HG02798 (cell line): ENCODE data around the gene ATP6V0E1.
"Not testable (repeated sequence)": the region's sequence is repeated elsewhere in the genome, so short reads cannot be mapped to it uniquely, and the experiment has no call there.

Source experiments
- ATAC-seq: cut with Tn5 transposase; IDR thresholded peaks from one replicate; pipeline ENCODE4 v1.9.1; 2021; ENCODE audit warnings: mild to moderate bottlenecking; ENCODE audit not compliant: unreplicated experiment, poor library complexity

ATP6V0E1 gene

DNA sequence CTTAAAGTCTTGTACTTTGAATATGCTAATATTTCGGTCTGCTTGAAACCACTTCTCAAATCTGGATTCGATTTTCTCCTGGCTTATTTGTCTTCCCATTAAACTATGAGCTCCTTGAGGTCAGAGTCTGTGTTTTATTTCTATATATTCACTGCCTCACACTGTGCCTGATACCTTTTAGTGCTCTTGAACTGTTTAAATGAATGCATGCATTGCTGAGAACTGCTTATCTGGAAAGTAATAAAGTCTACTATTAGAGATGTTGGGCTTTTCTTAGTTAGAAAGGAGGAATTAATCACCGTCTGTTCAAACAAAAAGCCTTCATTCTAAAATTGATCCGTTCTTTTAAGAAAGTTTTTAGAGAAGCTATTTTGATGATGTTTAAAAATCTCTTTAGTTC is 78.6 kb downstream of the ATP6V0E1 start:
- no peak for ATAC-seq

DNA sequence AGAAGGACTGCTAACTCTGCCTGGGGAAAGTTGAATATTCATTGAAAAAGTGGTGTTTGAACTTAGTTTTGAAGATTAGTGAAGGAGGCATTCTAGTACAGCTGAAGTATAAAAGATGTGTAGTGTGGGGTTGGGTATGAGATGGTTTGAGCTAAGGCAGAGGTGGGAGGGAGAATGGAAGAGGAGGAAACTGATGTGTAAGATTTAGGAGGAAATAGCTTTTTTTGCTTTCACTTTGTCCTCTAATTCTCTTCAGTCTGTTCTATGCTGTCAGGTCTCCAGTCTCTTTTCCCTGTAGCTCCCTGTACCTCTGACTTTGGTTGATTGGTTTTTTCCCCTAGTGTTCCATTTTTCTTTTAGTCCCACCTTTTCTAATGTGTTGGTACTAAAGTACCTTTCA is 81.6 kb downstream of the ATP6V0E1 start:
- ATAC-seq, result no peak

DNA sequence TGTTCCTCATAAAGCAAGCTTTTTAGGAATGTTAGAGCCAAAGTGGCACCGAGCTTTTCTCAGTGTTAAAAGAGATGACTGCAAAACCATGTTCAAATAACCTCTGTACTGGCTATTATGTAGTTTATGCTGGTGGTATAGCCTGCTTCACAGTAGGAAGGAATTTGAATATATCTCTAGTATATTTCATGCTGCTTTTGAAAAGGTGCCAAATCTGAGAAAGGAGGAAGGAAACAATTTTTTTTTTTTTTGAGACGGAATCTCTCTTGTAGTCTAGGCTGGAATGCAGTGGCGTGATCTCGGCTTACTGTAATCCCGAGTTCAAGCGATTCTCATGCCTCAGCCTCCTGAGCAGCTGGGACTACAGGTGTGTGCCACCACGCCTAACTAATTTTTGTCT is 86.1 kb downstream of the ATP6V0E1 start:
- no peak for ATAC-seq

DNA sequence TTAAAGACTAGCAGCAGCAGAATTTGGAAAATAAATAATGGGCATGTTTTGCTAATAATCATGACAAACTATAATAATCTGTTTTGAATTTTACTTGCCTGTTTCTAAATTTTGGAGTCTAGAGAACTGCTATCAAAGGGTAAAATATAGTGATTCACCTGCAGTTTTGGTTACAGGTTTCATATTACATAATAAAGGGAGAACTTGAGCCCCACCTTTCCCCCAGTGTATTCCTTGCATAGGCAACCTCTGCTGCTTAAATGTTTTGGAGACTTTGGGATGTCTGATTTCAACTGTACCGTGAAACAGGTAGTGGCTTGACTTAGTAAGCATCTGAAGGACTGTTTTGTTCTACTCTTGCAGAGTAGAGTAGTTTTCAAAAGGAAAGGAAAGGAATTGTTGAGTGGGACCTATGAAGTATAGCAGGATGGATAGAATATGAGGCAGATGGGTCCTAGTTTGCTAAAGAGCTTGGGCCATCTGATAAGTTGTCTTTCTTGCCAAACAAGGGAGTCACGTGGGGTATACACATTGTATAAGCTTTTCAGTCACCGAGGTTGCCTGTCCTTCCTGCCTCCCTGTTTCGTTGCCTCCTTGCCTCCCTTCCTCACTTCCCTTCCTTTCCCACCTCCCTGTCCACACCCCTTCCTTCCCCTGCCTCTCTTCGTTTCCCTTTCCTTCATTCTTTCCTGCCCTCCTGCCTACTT is 91.7 kb downstream of the ATP6V0E1 start:
- no peak for ATAC-seq

- ATAC-seq, result no peak
These were observed 92.4 kb downstream of the ATP6V0E1 start for GRCh38 chr5:173075970-173076369.

- ATAC-seq, result not testable (repeated sequence)
These were observed 92.9 kb downstream of the ATP6V0E1 start for GRCh38 chr5:173076471-173076870.

- ATAC-seq, result no peak
These were observed 95.3 kb downstream of the ATP6V0E1 start for GRCh38 chr5:173078878-173079277.
